GM18505 (cell line): ENCODE results near the gene EFNB1.
A peak's percentile ranks its signal among the peaks of the same experiment; 100 is the strongest.

Experiments
- ATAC-seq: cut with Tn5 transposase; IDR thresholded peaks from one replicate; pipeline ENCODE4 v1.9.1; 2021; ENCODE audit not compliant: unreplicated experiment
- POLR2A ChIP-seq: IDR thresholded peaks from 4 replicates; pipeline ENCODE4 v1.6.1; 2011; ENCODE audit warnings: borderline replicate concordance; ENCODE audit not compliant: insufficient read depth, insufficient read length; ENCODE audit errors: extremely low read depth

EFNB1 gene

DNA sequence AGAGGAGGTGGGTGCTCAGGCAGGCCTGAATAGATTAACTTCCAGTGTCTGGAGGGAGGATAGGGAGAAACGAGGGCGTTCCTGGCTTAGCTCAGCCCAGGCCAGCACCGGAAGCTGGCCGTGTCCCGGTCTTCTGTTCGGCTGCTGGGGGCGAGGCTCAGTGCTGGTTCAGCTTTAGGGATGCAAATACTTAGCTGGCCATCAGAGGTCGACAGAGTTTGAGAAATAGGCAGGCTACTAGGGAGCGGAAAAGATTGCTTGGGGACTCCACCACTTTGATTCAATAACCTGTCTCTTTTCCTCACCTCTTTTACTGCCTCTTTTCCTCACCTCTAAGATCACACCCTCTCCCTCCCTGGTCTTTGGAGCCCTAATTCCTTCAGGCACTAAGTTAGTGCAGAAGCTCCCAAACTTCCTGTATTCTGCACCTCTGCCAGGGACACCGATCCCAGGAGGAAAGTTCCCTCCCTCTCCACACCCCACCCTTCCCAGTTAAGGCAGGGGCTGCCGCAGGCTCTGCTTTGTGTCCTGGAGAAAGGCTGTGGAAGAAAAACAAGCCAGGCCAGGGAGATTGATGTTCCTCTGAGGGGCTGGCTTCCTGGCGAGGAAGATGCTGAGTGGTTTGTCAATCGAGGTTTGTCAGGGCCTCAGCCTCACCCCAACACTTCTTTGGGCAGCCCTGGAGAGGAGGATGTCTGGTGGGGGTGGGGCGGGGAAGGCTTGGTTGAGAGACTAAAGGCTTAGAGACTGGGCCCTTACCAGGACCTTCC lies 6.0 kb upstream of the EFNB1 start:
- ATAC-seq: peak; percentile 48
- TF ChIP-seq POLR2A: no peak

- TF ChIP-seq POLR2A: no peak
These were observed 5.2 kb upstream of the EFNB1 start for GRCh38 chrX:68823413-68824151.

DNA sequence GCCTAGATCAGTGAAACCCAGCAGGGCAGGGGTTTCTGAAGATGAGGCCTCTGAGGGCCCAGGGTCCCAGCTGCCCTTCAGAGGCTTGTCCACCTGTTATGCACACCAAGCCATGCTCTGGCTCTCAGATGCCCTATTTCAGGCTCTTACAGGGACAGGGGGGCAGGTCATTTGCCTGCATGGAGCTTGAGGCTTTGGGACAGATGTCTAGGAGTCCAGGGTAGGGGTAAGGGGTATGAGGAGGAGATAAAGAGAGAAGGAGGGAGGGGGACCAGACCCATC lies 4.7 kb upstream of the EFNB1 start:
- no peak for TF ChIP-seq POLR2A

More at GRCh38 chrX:68823413-68824151, 5.2 kb upstream of the EFNB1 start:
- ATAC-seq: no peak

GRCh38 chrX:68824565-68825125 lies 4.2 kb upstream of the EFNB1 start:
- ATAC-seq: no peak
- TF ChIP-seq POLR2A: no peak

More for the DNA sequence above, 4.7 kb upstream of the EFNB1 start:
- ATAC-seq: no peak

DNA sequence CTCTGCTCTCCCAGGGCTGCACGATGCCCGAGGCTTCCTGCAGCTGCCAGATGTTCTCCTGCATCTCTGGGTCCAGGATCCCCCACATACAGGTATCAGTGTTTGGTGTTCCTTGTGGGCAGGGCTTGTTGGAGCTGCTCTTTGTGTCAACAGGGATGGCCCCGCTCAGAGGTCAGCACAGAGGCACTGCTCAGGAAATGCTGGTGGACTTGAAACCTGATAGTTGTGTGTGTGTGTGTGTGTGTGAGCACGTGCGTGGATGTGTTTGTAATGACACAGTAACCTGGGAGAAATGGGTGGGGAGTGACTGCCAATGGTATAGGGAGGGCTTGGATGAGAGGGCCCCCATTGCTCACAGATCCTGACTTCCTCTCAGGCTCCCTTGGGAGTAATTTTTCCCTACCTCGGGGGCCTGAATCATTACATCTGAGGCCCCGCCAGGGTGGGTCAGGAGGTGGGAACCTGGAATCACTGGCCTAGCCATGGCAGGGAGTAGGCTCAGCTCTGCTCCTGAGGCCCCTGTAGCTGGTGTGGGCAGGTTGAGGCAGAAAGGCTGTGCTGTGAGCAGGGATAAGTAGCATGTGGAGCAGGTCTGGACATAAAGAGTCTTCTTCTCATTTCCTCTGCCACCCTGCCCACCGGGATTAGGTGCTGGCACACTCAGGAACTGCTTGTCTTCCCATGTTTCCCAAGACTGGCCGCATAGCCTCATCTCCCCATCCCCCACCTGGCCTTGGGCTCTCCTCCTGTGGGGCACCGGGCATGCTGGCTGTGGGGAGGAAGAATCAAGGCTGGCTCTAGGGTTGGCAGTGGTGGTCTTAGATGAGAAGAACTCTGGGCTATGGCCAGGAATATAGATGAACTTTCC lies 2.5 kb upstream of the EFNB1 start:
- TF ChIP-seq POLR2A: no peak
- ATAC-seq: no peak

GRCh38 chrX:68827256-68827655 lies 1.6 kb upstream of the EFNB1 start:
- no peak for TF ChIP-seq POLR2A

DNA sequence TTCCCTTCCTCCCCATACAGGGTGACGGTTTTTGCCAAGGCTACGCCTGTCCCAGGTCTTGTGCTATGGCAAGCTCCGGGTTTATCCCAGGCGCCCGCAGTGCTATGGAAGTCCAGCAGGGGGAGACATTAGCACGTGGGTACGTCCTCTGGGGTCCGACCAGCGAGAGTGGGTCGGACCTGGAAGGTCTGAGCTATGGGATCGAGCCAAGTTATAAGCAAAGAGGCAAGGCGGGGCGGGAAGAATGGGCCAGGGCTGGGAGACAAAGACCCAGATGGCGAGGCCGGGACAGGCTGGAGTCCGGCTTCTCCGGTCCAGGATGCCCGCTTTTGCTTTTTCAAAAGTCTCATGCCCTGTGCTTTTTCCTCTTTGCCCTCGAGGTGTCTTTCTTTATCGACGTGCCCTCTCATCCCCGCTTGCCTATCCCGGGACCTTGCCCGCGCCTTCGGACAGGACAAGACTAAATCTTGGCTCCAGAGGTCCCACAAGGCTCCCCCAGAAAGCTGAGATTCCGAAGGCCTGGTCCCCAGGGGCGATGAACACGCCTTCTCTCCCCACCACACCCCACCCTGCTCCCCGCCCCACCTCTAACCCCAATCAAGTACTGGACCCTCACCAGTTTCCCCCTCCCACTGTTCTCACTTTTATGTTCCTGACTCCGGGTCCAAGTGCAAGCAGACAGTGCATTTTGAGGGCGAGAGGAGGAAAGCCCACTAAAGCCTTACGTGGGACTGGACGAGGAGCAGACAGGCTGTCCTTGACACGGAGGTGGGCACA lies 785 bp upstream of the EFNB1 start:
- peak; percentile 27 for ATAC-seq
- TF ChIP-seq POLR2A: no peak

More at GRCh38 chrX:68827256-68827655, 1.6 kb upstream of the EFNB1 start:
- no peak for ATAC-seq

GRCh38 chrX:68829582-68830418 lies 979 bp downstream of the EFNB1 start:
- TF ChIP-seq POLR2A: no peak
- no peak for ATAC-seq

DNA sequence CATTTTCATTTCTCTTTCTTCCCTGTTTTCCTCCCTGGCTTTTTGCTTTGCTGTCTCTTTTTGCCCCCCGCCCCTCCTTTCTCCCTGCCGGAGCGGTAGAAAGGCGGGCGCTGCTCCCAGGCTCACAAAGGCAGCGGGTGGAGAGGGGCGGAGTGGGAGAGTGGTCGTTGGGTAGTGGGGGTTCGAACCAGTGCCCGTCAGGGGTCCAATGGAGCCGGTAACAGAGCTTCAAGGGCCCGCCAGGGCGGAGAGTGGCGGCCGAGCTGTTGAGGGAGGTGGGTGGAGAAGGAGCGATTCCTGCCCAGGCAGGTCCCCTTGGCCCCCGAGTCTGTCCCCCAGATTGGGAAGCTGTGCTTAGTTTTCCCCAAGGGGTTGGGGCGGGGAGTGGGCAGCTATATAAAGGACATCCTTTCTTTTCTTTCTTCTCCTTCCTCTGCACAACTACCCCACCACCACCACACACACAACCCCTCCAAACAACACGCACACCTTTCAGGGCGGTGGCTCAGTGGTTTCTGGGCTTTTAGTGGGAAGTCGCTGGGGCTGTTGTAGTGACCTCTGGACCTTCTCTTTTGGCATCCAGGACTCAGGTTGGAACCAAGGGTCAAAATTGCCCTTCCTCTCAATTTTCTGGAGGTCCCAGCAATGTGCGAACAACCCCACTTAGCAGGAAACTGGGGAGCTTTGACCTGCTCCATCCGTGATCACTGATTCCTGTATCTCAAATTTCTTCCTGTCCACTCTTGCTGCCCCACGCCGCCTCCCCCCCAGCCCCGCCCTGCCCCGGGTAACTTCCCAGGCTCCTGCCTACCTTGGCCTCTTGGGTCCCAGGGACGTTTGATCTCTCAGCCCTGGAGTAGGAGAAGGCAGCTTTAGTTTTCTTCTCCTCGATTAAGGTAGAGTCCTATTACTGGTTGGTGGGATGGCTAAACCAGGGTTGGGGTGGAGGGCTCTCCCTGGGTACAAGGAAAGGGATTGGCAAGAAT lies 1.9 kb downstream of the EFNB1 start:
- no peak for ATAC-seq
- no peak for TF ChIP-seq POLR2A

- no peak for TF ChIP-seq POLR2A
- no peak for ATAC-seq
These were observed 2.7 kb downstream of the EFNB1 start for GRCh38 chrX:68831405-68832100.
